ENCODE results near the gene MSTO1. TPM values are rescaled to one million over a fixed set of nuclear protein-coding genes. Genes with fewer than 3 reads are reported as not detected.
"Not testable (repeated sequence)": the region's sequence is repeated elsewhere in the genome, so short reads cannot be mapped to it uniquely, and the experiment has no call there.

MSTO1 gene
- 17.1 and 22.5 TPM in 2 replicates for polyA plus RNA-seq (2011; rRNA removed)
- 32.8 and 34.2 TPM in 2 replicates for polyA minus RNA-seq (2011; rRNA and poly(A)+ RNA removed)

DNA sequence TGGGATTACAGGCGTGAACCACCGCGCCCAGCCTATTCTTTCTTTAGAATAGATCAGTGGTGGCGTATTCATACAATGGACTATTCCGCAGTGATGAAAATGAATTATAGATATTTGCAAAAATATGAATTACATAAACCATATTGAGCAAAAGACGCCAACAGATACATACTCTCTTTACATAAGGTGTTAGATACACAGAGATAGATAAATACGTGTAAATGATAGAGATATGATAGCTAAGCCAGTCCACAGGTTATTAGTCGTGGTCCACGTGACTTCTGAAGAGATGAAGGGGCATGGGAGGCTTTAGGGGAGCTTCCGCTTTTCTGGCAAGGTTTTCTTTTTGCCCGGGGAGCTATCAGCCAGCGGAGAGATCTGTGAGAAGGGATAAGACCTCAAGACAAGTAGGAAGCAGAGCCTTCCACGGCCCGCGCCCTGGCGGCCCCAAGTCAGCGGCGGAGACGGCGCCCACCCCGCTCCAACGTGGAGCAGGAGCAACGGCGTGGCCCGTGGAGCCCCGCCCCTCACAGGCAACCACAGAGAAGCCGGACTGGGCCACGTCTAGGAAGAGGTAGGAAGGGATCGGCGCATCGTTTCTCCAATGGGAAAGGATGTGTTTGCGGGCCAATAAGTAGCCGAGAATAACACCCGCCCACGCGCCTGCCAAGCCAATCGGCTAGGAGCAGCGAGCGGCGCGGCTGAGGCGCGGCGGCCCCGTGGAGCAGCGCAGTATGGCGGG, at the start of gene MSTO1:
Gene MSTO1, plus strand, starts transcription at position 704 of the 742 bp plus-strand sequence. Its CDS starts 31 bp downstream, at position 735.
- Histone ChIP-seq H3K27me3 (ENCODE audit: control insufficient read depth, insufficient read depth, low read length) (no peaks in the 10 kb centered on the region), H3K9me3 (ENCODE audit: control insufficient read depth, insufficient read depth, low read length) (no peaks in the 10 kb centered on the region; the same call in 1 of the 2 replicates), H3K4me3 (ENCODE audit: low read depth, low read length) (peak within 1 kb of the TSS; percentile 67), H3K27ac (ENCODE audit: low read depth, low read length) (peak within 1 kb of the TSS; percentile 62)
- ChIA-PET POLR2A (no interaction called here), CTCF (interaction anchor here (1.0 kb wide), 1 partner anchor 360 kb away, joined by 5 read pairs; no protein-coding TSS in a partner anchor)
- no peak for TF ChIP-seq CTCF (IDR thresholded peaks at IDR 0.05; ENCODE audit: low read depth, low read length)
- peak; percentile 93 for DNase-seq (ENCODE audit: low read depth, low spot score)

- Histone ChIP-seq H3K27ac (ENCODE audit: low read depth, low read length) (peak overlapping the region; percentile 98), H3K4me3 (ENCODE audit: low read depth, low read length) (peak overlapping the region; percentile 87)
- H3K9me3 ChIP-seq (ENCODE audit: control insufficient read depth, insufficient read depth, low read length); CTCF ChIA-PET; DNase-seq (ENCODE audit: low read depth, low spot score); H3K27me3 ChIP-seq (ENCODE audit: control insufficient read depth, insufficient read depth, low read length); POLR2A ChIA-PET: not testable (repeated sequence)
Measured at GRCh38 chr1:155561779-155562580, 48.0 kb upstream of the MSTO1 start.

- POLR2A ChIA-PET, result interaction anchor here (0.5 to 1.0 kb wide), 9 partner anchors 28 to 1131 kb away, joined by 3 to 6 read pairs (median 4); partner anchors contain the start of gene CLK2
Measured at GRCh38 chr1:155562581-155563376, 47.2 kb upstream of the MSTO1 start, which contains the start of gene ASH1L. Gene ASH1L, minus strand, starts transcription at chr1:155562803. Its CDS starts 41,284 bp downstream, at chr1:155521519.

DNA sequence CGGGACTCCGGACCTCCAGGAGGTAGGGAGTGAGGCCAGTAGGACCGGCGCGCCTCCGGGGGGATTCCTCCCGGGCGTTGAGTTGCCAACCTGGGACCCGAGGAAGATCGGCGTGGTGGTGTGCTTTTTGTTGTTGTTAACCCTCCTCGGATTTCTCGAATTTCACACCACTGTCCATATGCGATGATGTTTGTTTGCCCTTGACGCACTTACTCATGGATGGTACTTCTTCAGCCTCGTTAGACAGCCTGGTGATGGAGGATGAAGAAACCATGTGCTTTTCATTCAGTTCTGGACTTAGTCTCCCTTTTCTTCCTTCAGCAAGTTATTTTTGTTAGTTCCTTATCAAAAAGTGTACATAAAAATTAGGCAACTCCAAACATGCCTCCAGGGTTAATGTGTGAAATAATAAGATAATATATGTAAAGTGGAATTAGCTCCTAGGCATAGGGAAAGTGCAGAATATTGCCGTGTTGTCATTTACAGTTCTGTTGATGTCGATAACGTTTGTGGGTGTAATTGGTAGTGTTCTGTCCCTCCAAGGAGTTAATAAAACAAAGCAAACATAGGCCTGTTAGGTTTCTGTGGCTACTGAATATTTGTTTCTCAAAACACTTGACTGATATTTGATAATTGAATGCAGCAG, 46.5 kb upstream of the MSTO1 start:
- H3K9me3 ChIP-seq (ENCODE audit: control insufficient read depth, insufficient read depth, low read length); DNase-seq (ENCODE audit: low read depth, low spot score); H3K27me3 ChIP-seq (ENCODE audit: control insufficient read depth, insufficient read depth, low read length): not testable (repeated sequence)
- H3K4me3 ChIP-seq (ENCODE audit: low read depth, low read length), result peak overlapping the region; percentile 87
- ChIA-PET POLR2A (interaction anchor here (0.5 to 1.0 kb wide), 8 partner anchors 28 to 1132 kb away, joined by 3 to 6 read pairs (median 4); partner anchors contain the start of gene CLK2), CTCF (interaction anchor here (0.6 kb wide), 1 partner anchor 88 kb away, joined by 3 read pairs; no protein-coding TSS in a partner anchor)
- peak overlapping the region; percentile 98 for H3K27ac ChIP-seq (ENCODE audit: low read depth, low read length)

More at GRCh38 chr1:155562581-155563376, 47.2 kb upstream of the MSTO1 start, which contains the start of gene ASH1L:
- CTCF ChIA-PET, result interaction anchor here (0.6 kb wide), 1 partner anchor 89 kb away, joined by 3 read pairs; no protein-coding TSS in a partner anchor
- no peaks in the 10 kb centered on the region; the same call in 1 of the 2 replicates for H3K9me3 ChIP-seq (ENCODE audit: control insufficient read depth, insufficient read depth, low read length)
- peak; percentile 72 for DNase-seq (ENCODE audit: low read depth, low spot score)
- no peaks in the 10 kb centered on the region for H3K27me3 ChIP-seq (ENCODE audit: control insufficient read depth, insufficient read depth, low read length)
- peak within 1 kb of the TSS; percentile 87 for H3K4me3 ChIP-seq (ENCODE audit: low read depth, low read length)
- peak within 1 kb of the TSS; percentile 98 for H3K27ac ChIP-seq (ENCODE audit: low read depth, low read length)
- no peak for TF ChIP-seq CTCF (IDR thresholded peaks at IDR 0.05; ENCODE audit: low read depth, low read length)

GRCh38 chr1:155569988-155570592, 39.9 kb upstream of the MSTO1 start:
- H3K27ac ChIP-seq (ENCODE audit: low read depth, low read length), result no peak overlapping the region
- no peak for DNase-seq (ENCODE audit: low read depth, low spot score)
- ChIA-PET CTCF (no interaction called here), POLR2A (no interaction called here)
- H3K4me3 ChIP-seq (ENCODE audit: low read depth, low read length), result no peak overlapping the region
- H3K27me3 ChIP-seq (ENCODE audit: control insufficient read depth, insufficient read depth, low read length), result no peaks in the 10 kb centered on the region
- TF ChIP-seq CTCF (IDR thresholded peaks at IDR 0.05; ENCODE audit: low read depth, low read length), result no peak
- H3K9me3 ChIP-seq (ENCODE audit: control insufficient read depth, insufficient read depth, low read length), result no peaks in the 10 kb centered on the region

Data from AG04450 (cell line).